ENCODE results near the gene SCTR. TPM values are rescaled to one million over a fixed set of nuclear protein-coding genes. Genes with fewer than 3 reads are reported as not detected.

Gene SCTR
- total RNA-seq, 1 experiment from 2014 or later: not detected

- ChIA-PET CTCF (interaction anchor here (0.5 to 0.7 kb wide), 2 partner anchors 13 to 271 kb away, joined by 3 to 4 read pairs; no protein-coding TSS in a partner anchor), POLR2A (no interaction called here)
- intact Hi-C loops (cut with micrococcal nuclease): no loop called here
- Mint-ChIP-seq H3K4me1 (ENCODE audit: insufficient read depth, unreplicated experiment) (no peaks in the 10 kb centered on the region), H3K27me3 (ENCODE audit: insufficient read depth, unreplicated experiment) (peaks cover 16% of the 10 kb centered on the region), H3K9me3 (ENCODE audit: unreplicated experiment) (peaks cover 10% of the 10 kb centered on the region), H3K4me3 (ENCODE audit: unreplicated experiment) (no peak overlapping the region), H3K27ac (ENCODE audit: low read depth, unreplicated experiment) (no peak overlapping the region), H3K36me3 (ENCODE audit: insufficient read depth, unreplicated experiment) (no peaks in the 10 kb centered on the region)
- TF ChIP-seq CTCF (IDR thresholded peaks at IDR 0.05; ENCODE audit: unreplicated experiment): no peak
- no peak for DNase-seq (ENCODE audit: unreplicated experiment)
- no TSS peak for BruUV-seq (replicated peaks)
Observed at GRCh38 chr2:119536211-119536610, 11.9 kb upstream of the SCTR start.

- Mint-ChIP-seq H3K27me3 (ENCODE audit: insufficient read depth, unreplicated experiment) (peaks cover 19% of the 10 kb centered on the region), H3K4me1 (ENCODE audit: insufficient read depth, unreplicated experiment) (no peaks in the 10 kb centered on the region), H3K27ac (ENCODE audit: low read depth, unreplicated experiment) (no peak overlapping the region), H3K36me3 (ENCODE audit: insufficient read depth, unreplicated experiment) (no peaks in the 10 kb centered on the region), H3K9me3 (ENCODE audit: unreplicated experiment) (peaks cover 10% of the 10 kb centered on the region), H3K4me3 (ENCODE audit: unreplicated experiment) (no peak overlapping the region)
- no TSS peak for BruUV-seq (replicated peaks)
- intact Hi-C loops (cut with micrococcal nuclease): no loop called here
- ChIA-PET POLR2A (no interaction called here), CTCF (no interaction called here)
- no peak for DNase-seq (ENCODE audit: unreplicated experiment)
- TF ChIP-seq CTCF (IDR thresholded peaks at IDR 0.05; ENCODE audit: unreplicated experiment): no peak
Observed at GRCh38 chr2:119533560-119533959, 9.3 kb upstream of the SCTR start.

GRCh38 chr2:119531292-119531691 lies 7.0 kb upstream of the SCTR start:
- peaks cover 10% of the 10 kb centered on the region for H3K9me3 Mint-ChIP-seq (ENCODE audit: unreplicated experiment)
- no peak overlapping the region for H3K27ac Mint-ChIP-seq (ENCODE audit: low read depth, unreplicated experiment)
- peaks cover 10% of the 10 kb centered on the region for H3K27me3 Mint-ChIP-seq (ENCODE audit: insufficient read depth, unreplicated experiment)
- no peaks in the 10 kb centered on the region for H3K4me1 Mint-ChIP-seq (ENCODE audit: insufficient read depth, unreplicated experiment)
- intact Hi-C loops (cut with micrococcal nuclease): no loop called here
- POLR2A ChIA-PET: no interaction called here
- H3K36me3 Mint-ChIP-seq (ENCODE audit: insufficient read depth, unreplicated experiment): no peaks in the 10 kb centered on the region
- no peak overlapping the region for H3K4me3 Mint-ChIP-seq (ENCODE audit: unreplicated experiment)
- BruUV-seq (replicated peaks): no TSS peak
- TF ChIP-seq CTCF (IDR thresholded peaks at IDR 0.05; ENCODE audit: unreplicated experiment): no peak
- peak; percentile 8 for DNase-seq (ENCODE audit: unreplicated experiment)
- CTCF ChIA-PET: no interaction called here

DNA sequence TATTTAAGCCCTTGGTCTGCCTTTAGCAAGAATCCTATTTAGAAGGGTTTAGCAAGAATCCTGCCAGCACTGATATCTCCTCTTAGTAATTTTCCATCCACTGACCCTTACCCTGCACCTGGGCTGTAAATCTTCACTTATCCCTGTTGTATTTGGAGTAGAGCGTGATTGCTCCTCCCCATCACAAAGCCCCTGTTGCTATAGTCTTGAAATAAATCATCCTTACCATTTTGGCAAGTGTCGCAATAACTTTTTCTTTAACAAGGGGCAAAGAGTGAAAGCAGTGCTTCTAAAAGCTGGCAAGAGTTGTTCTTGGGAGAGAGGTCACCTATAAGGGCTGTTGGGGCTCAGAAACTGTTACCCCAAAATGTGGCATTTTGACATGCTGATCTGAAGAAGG lies 3.7 kb upstream of the SCTR start:
- Mint-ChIP-seq H3K9me3 (ENCODE audit: unreplicated experiment) (peaks cover 10% of the 10 kb centered on the region), H3K27me3 (ENCODE audit: insufficient read depth, unreplicated experiment) (peaks cover 33% of the 10 kb centered on the region), H3K36me3 (ENCODE audit: insufficient read depth, unreplicated experiment) (no peaks in the 10 kb centered on the region), H3K27ac (ENCODE audit: low read depth, unreplicated experiment) (no peak overlapping the region), H3K4me3 (ENCODE audit: unreplicated experiment) (no peak overlapping the region), H3K4me1 (ENCODE audit: insufficient read depth, unreplicated experiment) (no peaks in the 10 kb centered on the region)
- POLR2A ChIA-PET: no interaction called here
- intact Hi-C loops (cut with micrococcal nuclease): no loop called here
- CTCF ChIA-PET: no interaction called here
- DNase-seq (ENCODE audit: unreplicated experiment): no peak
- no peak for TF ChIP-seq CTCF (IDR thresholded peaks at IDR 0.05; ENCODE audit: unreplicated experiment)
- no TSS peak for BruUV-seq (replicated peaks)
